Naive thymus-derived CD4-positive, alpha-beta T cell (primary cell): ENCODE results near the gene SNRPD2. TPM values are rescaled to one million over a fixed set of nuclear protein-coding genes. Genes with fewer than 3 reads are reported as not detected.
"Not testable (repeated sequence)": the region's sequence is repeated elsewhere in the genome, so short reads cannot be mapped to it uniquely, and the experiment has no call there.

Experiments
- ATAC-seq: fragments of 150-1000 bp; cut with Tn5 transposase; 2 replicates; pipeline ENCODE4 v1.10.0; 2021; ENCODE audit warnings: mild to moderate bottlenecking, moderate library complexity
- CTCF ChIA-PET: fragments of 350-600 bp; sonication (Branson Sonifier 250); formaldehyde crosslinking; loops from one replicate; lab custom pipeline; 2021; ENCODE audit warnings: antibody characterized with exemption; lab: Charles Lee
- POLR2A ChIA-PET: fragments of 350-600 bp; sonication (Branson Sonifier 250); formaldehyde crosslinking; loops from one replicate; lab custom pipeline; 2021; ENCODE audit warnings: antibody characterized with exemption, inconsistent platforms; lab: Charles Lee
- DNase-seq, 9 donors: peaks; one replicate each; pipeline versions ENCODE4 v3.0.0 to v3.0.0-alpha.2; 2020 to 2022; ENCODE audit warnings: mixed read lengths in 1 of 9
- H3K27ac ChIP-seq: one replicate; pipeline ENCODE4 v1.7.0; 2013; ENCODE audit warnings: mild to moderate bottlenecking, low read depth, low read length, moderate library complexity
- H3K27me3 ChIP-seq, 2 donors: one replicate each; pipeline ENCODE4 v1.7.0; 2013; ENCODE audit warnings: low read length in 2 of 2, mild to moderate bottlenecking in 2 of 2, moderate library complexity in 2 of 2; ENCODE audit not compliant: control insufficient read depth in 2 of 2, insufficient read depth in 2 of 2
- H3K36me3 ChIP-seq, 3 experiments: 1 replicate in 2 of 3; 2 replicates in 1 of 3; pipeline ENCODE4 v1.7.0; 2013; ENCODE audit warnings: low read length in 3 of 3, mild to moderate bottlenecking in 3 of 3, moderate library complexity in 1 of 3; ENCODE audit not compliant: insufficient read depth in 3 of 3, control insufficient read depth in 2 of 3
- H3K4me1 ChIP-seq, 2 donors: one replicate each; pipeline ENCODE4 v1.7.0; 2013; ENCODE audit warnings: low read length in 2 of 2, mild to moderate bottlenecking in 2 of 2, moderate library complexity in 1 of 2; ENCODE audit not compliant: control insufficient read depth in 2 of 2, insufficient read depth in 2 of 2
- H3K4me3 ChIP-seq: 2 replicates; pipeline ENCODE4 v1.7.0; 2013; ENCODE audit warnings: mild to moderate bottlenecking, low read length
- H3K9me3 ChIP-seq, 3 experiments: 1 replicate in 2 of 3; 2 replicates in 1 of 3; pipeline ENCODE4 v1.7.0; 2013; ENCODE audit warnings: low read length in 3 of 3; ENCODE audit not compliant: control insufficient read depth in 2 of 3
- H3K27ac Mint-ChIP-seq, 9 donors: one replicate each; pipeline ENCODE4 v1.8.0; 2020 to 2022; ENCODE audit warnings: mixed read lengths in 9 of 9, mild to moderate bottlenecking in 8 of 9, moderate library complexity in 5 of 9, inconsistent platforms in 2 of 9
- H3K27me3 Mint-ChIP-seq, 5 donors: one replicate each; pipeline ENCODE4 v1.8.0; 2021 to 2022; ENCODE audit warnings: mixed read lengths in 5 of 5, mild to moderate bottlenecking in 1 of 5
- H3K36me3 Mint-ChIP-seq, 5 donors: one replicate each; pipeline ENCODE4 v1.8.0; 2020 to 2022; ENCODE audit warnings: mixed read lengths in 5 of 5, mild to moderate bottlenecking in 3 of 5, inconsistent platforms in 1 of 5
- H3K4me1 Mint-ChIP-seq, 7 donors: one replicate each; pipeline ENCODE4 v1.8.0; 2020 to 2022; ENCODE audit warnings: mixed read lengths in 7 of 7, mild to moderate bottlenecking in 3 of 7, inconsistent platforms in 1 of 7
- H3K4me3 Mint-ChIP-seq, 10 donors: one replicate each; pipeline ENCODE4 v1.8.0; 2020 to 2022; ENCODE audit warnings: mild to moderate bottlenecking in 10 of 10, mixed read lengths in 10 of 10, moderate library complexity in 6 of 10, inconsistent platforms in 2 of 10
- H3K9me3 Mint-ChIP-seq, 11 donors: one replicate each; pipeline ENCODE4 v1.8.0; 2020 to 2022; ENCODE audit warnings: mixed read lengths in 11 of 11, mild to moderate bottlenecking in 4 of 11, inconsistent platforms in 1 of 11, moderate library complexity in 1 of 11
- intact Hi-C, 2 donors: fragments of 100-400 bp; cut with micrococcal nuclease; formaldehyde crosslinking; loops; one replicate each; pipeline ENCODE4 v1.15.1; 2023
- polyA plus RNA-seq, 2 donors: library from polyadenylated mRNA; unstranded; fragments of 300-500 nt; fragmentation: Illumina TruSeq; gene quantifications; one replicate each; pipeline ENCODE4 v1.2.3, GENCODE V29; 2021
- total RNA-seq, 6 experiments: library from RNA in 5 of 6; stranded (reverse) in 5 of 6; gene quantifications; 1 replicate in 5 of 6; 2 replicates in 1 of 6; pipeline ENCODE4 v1.2.3 and lab custom pipeline; 2021 to 2026

Gene SNRPD2
- total and polyA plus RNA-seq, 7 experiments from 2014 or later: 301 to 1,262 (median 431) TPM

DNA sequence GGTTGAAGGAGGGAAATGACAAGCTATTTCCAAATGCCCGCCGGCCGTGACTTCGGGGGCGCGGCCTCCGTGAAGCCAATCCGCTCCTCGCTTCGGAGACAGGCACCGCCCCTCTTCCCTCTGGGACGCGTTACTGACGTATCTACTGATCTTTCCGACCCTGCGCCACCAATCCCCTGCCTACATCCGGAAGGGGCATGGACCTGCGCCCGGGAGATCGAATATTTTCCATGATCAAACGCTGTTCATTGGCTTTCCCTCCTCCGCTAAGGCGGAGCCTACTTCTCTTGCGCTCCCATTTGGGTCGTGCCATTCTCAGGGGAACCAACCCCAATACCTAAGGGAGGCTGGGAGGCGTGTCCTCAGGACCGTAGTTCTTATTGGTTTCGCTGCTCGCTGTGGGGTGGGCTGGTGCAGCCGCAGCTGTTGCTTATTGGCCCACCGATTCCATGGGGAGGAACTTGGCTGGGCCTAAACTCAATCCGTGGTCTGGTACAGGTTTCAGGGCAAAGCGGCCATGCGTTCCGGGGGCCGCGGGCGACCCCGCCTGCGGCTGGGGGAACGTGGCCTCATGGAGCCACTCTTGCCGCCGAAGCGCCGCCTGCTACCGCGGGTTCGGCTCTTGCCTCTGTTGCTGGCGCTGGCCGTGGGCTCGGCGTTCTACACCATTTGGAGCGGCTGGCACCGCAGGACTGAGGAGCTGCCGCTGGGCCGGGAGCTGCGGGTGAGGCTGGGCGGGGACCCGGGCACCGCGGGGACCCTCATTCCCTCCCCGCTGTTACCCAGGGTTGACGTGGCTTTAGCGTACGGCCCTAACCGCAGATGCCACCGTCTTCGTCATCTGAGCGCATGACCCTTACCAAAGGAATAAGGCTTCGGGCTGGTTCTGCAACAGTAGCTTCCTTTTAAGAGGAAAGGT lies 693 bp upstream of the SNRPD2 start, which contains the start of gene QPCTL:
QPCTL (plus strand) TSS at position 480 of the 919 bp plus-strand sequence; CDS start at position 518, 38 bp downstream.
- H3K4me1 Mint-ChIP-seq: peaks cover 13 to 38% (median 22%) of the 10 kb centered on the region in 7 donors
- H3K4me1 ChIP-seq: peaks cover 7 to 15% of the 10 kb centered on the region in 2 donors
- ChIA-PET POLR2A (interaction anchor here (0.9 to 3.1 kb wide), 13 partner anchors 11 to 210 kb away, joined by 3 to 22 read pairs (median 4); partner anchors contain the start of genes FBXO46, MYPOP and SIX5), CTCF (interaction anchor here (0.6 to 3.4 kb wide), 6 partner anchors 12 to 236 kb away, joined by 3 to 33 read pairs (median 8); no protein-coding TSS in a partner anchor)
- peak within 1 kb of the TSS; percentile 89 for H3K27ac ChIP-seq
- H3K4me3 ChIP-seq: peak within 1 kb of the TSS; percentile 90
- H3K36me3 ChIP-seq: peaks cover 3 to 28% (median 6%) of the 10 kb centered on the region in 3 experiments
- H3K27me3 ChIP-seq: no peaks in the 10 kb centered on the region
- peaks cover 0 to 2% (median 0%) of the 10 kb centered on the region in 5 donors for H3K27me3 Mint-ChIP-seq
- H3K4me3 Mint-ChIP-seq: peak within 1 kb of the TSS; percentile 89 to 99 (median 97)
- peak; percentile 93 for ATAC-seq
- H3K9me3 Mint-ChIP-seq: no peaks in the 10 kb centered on the region
- H3K36me3 Mint-ChIP-seq: peaks cover 0 to 15% (median 10%) of the 10 kb centered on the region in 5 donors
- peak within 1 kb of the TSS; percentile 94 to 98 (median 96) for H3K27ac Mint-ChIP-seq
- DNase-seq: peak; percentile 76 to 99 (median 97)
- intact Hi-C loops: loop anchor here (1.0 to 10.0 kb wide), 28 partner anchors 11 to 735 kb away; partner anchors contain the start of genes DMWD (in 2 of the 2), FBXO46 (in 2 of the 2), OPA3 (in 2 of the 2) and POLR1G (in 2 of the 2)
- H3K9me3 ChIP-seq: no peaks in the 10 kb centered on the region

GRCh38 chr19:45687599-45687998 lies 4.2 kb downstream of the SNRPD2 start:
- peaks cover 0 to 33% (median 11%) of the 10 kb centered on the region in 5 donors for H3K36me3 Mint-ChIP-seq
- intact Hi-C loops: no loop called here
- no peak for DNase-seq
- H3K4me1 ChIP-seq: peaks cover 0 to 6% of the 10 kb centered on the region in 2 donors
- H3K4me3 Mint-ChIP-seq: no peak overlapping the region
- H3K27me3 Mint-ChIP-seq: peaks cover 0 to 2% (median 0%) of the 10 kb centered on the region in 5 donors
- H3K27ac Mint-ChIP-seq: no peak overlapping the region
- peaks cover 5 to 51% (median 15%) of the 10 kb centered on the region in 3 experiments for H3K36me3 ChIP-seq
- no peak for ATAC-seq
- H3K27ac ChIP-seq: no peak overlapping the region
- no peaks in the 10 kb centered on the region for H3K9me3 Mint-ChIP-seq
- ChIA-PET POLR2A (interaction anchor here (0.6 kb wide), 2 partner anchors 17 to 22 kb away, joined by 3 read pairs; no protein-coding TSS in a partner anchor), CTCF (interaction anchor here (0.5 kb wide), 1 partner anchor 199 kb away, joined by 3 read pairs; the partner anchor contains the start of gene IRF2BP1)
- H3K9me3 ChIP-seq: no peaks in the 10 kb centered on the region
- peaks cover 11 to 28% (median 18%) of the 10 kb centered on the region in 7 donors for H3K4me1 Mint-ChIP-seq
- no peaks in the 10 kb centered on the region for H3K27me3 ChIP-seq
- no peak overlapping the region for H3K4me3 ChIP-seq

DNA sequence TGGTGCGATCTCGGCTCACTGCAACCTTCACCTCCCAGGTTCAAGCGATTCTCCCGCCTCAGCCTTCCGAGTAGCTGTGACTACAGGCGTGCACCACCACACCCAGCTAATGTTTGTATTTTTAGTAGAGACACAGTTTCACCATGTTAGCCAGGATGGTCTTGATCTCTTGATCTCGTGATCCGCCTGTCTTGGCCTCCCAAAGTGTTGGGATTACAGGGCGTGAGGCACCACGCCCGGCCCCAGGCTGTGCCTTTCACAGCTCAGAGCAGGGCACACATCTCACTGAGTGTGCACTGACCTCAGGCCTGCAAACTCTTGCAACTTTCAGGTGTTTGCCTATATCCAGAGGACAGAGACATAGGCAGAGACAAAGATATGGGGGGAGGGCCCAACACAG lies 6.7 kb downstream of the SNRPD2 start:
- H3K27me3 Mint-ChIP-seq, H3K27ac ChIP-seq, H3K4me3 Mint-ChIP-seq, DNase-seq, H3K27ac Mint-ChIP-seq, ATAC-seq, intact Hi-C loops, H3K4me3 ChIP-seq, H3K9me3 ChIP-seq, H3K9me3 Mint-ChIP-seq, H3K27me3 ChIP-seq: not testable (repeated sequence)
- H3K36me3 Mint-ChIP-seq: peaks cover 0 to 33% (median 7%) of the 10 kb centered on the region in 5 donors
- peaks cover 5 to 16% (median 12%) of the 10 kb centered on the region in 7 donors for H3K4me1 Mint-ChIP-seq
- ChIA-PET POLR2A (interaction anchor here (0.8 kb wide), 1 partner anchor 17 kb away, joined by 3 read pairs; the partner anchor contains the start of gene GIPR), CTCF (interaction anchor here (0.8 kb wide), 1 partner anchor 10 kb away, joined by 3 read pairs; no protein-coding TSS in a partner anchor)
- H3K4me1 ChIP-seq: peaks cover 6 to 11% of the 10 kb centered on the region in 2 donors
- peaks cover 5 to 51% (median 15%) of the 10 kb centered on the region in 3 experiments for H3K36me3 ChIP-seq

DNA sequence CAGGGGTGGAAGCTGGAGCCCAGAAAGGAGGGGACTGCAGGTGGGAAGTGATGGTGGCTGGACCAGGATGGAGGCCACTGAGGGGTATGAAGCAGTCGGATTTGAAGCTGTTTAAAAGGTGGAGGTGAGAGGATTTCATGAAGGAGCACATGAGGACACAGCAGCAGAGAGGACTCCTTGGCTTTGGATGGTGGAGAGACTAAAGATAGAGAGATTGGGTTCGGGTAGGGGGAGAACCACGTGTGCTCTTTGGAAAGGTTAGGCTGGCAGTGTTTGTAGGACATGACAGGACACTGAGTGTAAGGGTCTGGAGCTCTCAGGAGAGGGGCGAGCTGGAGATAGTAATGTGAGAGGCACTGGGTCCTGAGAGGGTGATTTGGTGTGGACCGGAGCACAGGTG lies 8.8 kb downstream of the SNRPD2 start:
- Mint-ChIP-seq H3K4me3 (no peak overlapping the region), H3K4me1 (peaks cover 5 to 12% (median 9%) of the 10 kb centered on the region in 7 donors), H3K36me3 (peaks cover 0 to 28% (median 3%) of the 10 kb centered on the region in 5 donors), H3K27me3 (no peaks in the 10 kb centered on the region), H3K27ac (peak overlapping the region in 2 of 9 donors; percentile 22 to 48), H3K9me3 (no peaks in the 10 kb centered on the region)
- DNase-seq: no peak
- no peak for ATAC-seq
- Histone ChIP-seq H3K9me3 (no peaks in the 10 kb centered on the region), H3K27me3 (no peaks in the 10 kb centered on the region), H3K36me3 (peaks cover 5 to 37% (median 13%) of the 10 kb centered on the region in 3 experiments), H3K4me3 (no peak overlapping the region), H3K4me1 (peaks cover 8 to 11% of the 10 kb centered on the region in 2 donors), H3K27ac (no peak overlapping the region)
- CTCF ChIA-PET: interaction anchor here (1.0 kb wide), 1 partner anchor 12 kb away, joined by 3 read pairs; no protein-coding TSS in a partner anchor
- POLR2A ChIA-PET: interaction anchor here (0.9 kb wide), 1 partner anchor 47 kb away, joined by 3 read pairs; no protein-coding TSS in a partner anchor
- intact Hi-C loops: no loop called here

- Histone ChIP-seq H3K27ac (no peak overlapping the region), H3K9me3 (no peaks in the 10 kb centered on the region), H3K4me3 (peak overlapping the region; percentile 48), H3K27me3 (no peaks in the 10 kb centered on the region), H3K36me3 (peaks cover 0 to 29% (median 6%) of the 10 kb centered on the region in 3 experiments), H3K4me1 (peaks cover 11 to 12% of the 10 kb centered on the region in 2 donors)
- Mint-ChIP-seq H3K36me3 (peaks cover 0 to 22% (median 3%) of the 10 kb centered on the region in 5 donors), H3K27me3 (peaks cover 0 to 2% (median 0%) of the 10 kb centered on the region in 5 donors), H3K4me1 (peaks cover 7 to 18% (median 16%) of the 10 kb centered on the region in 7 donors), H3K9me3 (no peaks in the 10 kb centered on the region), H3K4me3 (peak overlapping the region in 5 of 10 donors; percentile 0 to 77 (median 76)), H3K27ac (peak overlapping the region in 5 of 9 donors; percentile 47 to 87 (median 73))
- intact Hi-C loops: no loop called here
- no peak for ATAC-seq
- DNase-seq: no peak
- POLR2A ChIA-PET: interaction anchor here (2.1 kb wide), 1 partner anchor 9 kb away, joined by 15 read pairs; the partner anchor contains the start of genes QPCTL and SNRPD2
- CTCF ChIA-PET: interaction anchor here (1.0 to 2.1 kb wide), 2 partner anchors 12 to 25 kb away, joined by 3 to 4 read pairs; no protein-coding TSS in a partner anchor
These were observed 9.6 kb downstream of the SNRPD2 start for GRCh38 chr19:45682117-45682516.
